Smooth muscle cell of the umbilical artery (primary cell): ENCODE data around the gene MS4A4A. TPM values are rescaled to one million over a fixed set of nuclear protein-coding genes. Genes with fewer than 3 reads are reported as not detected.

Experiments
- total RNA-seq: library from RNA; depleted of rRNA; stranded (reverse); fragments of >200 nt; gene quantifications from 2 replicates; pipeline ENCODE4 v1.2.3, GENCODE V29; 2014

Gene MS4A4A
- not detected in 2 replicates for total RNA-seq

DNA sequence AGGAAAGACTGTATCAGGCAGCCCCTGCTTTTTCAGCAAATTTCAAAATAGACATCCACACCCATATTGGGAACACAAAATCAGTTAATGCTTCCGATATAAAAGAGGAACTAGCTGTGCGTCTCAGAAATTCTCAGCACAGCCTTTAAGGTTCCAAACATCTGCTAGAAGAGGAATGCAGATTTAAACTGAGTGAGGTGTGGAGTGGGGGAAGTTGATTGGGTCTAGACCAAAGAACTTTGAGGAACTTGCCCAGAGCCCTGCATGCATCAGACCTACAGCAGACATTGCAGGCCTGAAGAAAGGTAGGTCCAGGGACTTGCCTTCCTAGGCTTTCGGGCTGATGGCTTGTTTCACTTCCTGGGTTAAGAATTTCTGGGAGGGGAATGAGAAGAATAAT, at the start of gene MS4A4A:
MS4A4A (plus strand) TSS at position 255 of the 400 bp plus-strand sequence; CDS start at position 265, 10 bp downstream.

DNA sequence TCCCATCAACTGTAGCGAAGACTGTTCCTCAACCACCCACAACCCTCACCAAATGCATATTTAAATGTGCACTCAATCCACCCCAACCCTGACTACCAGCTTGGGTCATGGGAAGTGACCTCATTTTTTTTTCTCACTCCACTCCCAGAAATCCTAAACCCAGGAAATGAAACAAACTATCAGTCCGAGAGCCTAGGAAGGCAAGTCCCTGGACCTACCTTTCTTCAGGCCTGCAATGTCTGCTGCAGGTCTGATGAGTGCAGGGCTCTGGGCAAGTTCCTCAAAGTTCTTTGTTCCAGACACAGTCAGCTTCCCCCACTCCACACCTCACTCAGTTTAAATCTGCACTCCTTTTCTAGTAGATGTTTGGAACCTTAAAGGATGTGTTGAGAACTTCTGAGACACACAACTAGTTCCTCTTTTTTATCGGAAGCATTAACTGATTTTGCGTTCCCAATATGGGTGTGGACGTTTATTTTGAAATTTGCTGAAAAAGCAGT, 37.7 kb upstream of the MS4A4A start, which contains the start of gene MS4A4E:
MS4A4E (minus strand) TSS at position 398 of the 500 bp plus-strand sequence. CDS start 13,082 bp downstream, outside the sequence.

GRCh38 chr11:60326955-60327354, 46.5 kb downstream of the MS4A4A start, which contains the start of gene MS4A6E:
TSS of gene MS4A6E (plus strand) at chr11:60327255. CDS start at chr11:60334896, 7,641 bp downstream.

Other genes starting within 250 kb of the MS4A4A start
- not detected in 2 replicates for gene OOSP2, start 240.3 kb upstream of the MS4A4A start, total RNA-seq
- not detected in 2 replicates for gene MS4A3, start 224.0 kb upstream of the MS4A4A start, total RNA-seq
- not detected in 2 replicates for gene MS4A2, start 192.0 kb upstream of the MS4A4A start, total RNA-seq
- not detected in 2 replicates for gene MS4A6A, start 97.6 kb upstream of the MS4A4A start, total RNA-seq
- not detected in 2 replicates for gene MS4A4E, start 37.5 kb upstream of the MS4A4A start, total RNA-seq
- not detected in 2 replicates for gene MS4A6E, start 46.6 kb downstream of the MS4A4A start, total RNA-seq
- gene MS4A7, start 97.9 kb downstream of the MS4A4A start, total RNA-seq, result not detected in 2 replicates
- gene MS4A14, start 115.8 kb downstream of the MS4A4A start, total RNA-seq, result not detected in 2 replicates
- gene MS4A5, start 148.9 kb downstream of the MS4A4A start, total RNA-seq, result not detected in 2 replicates
- not detected in 2 replicates for gene MS4A1, start 175.2 kb downstream of the MS4A4A start, total RNA-seq
- not detected in 2 replicates for gene MS4A12, start 212.1 kb downstream of the MS4A4A start, total RNA-seq
- not detected in 2 replicates for gene MS4A13, start 234.7 kb downstream of the MS4A4A start, total RNA-seq